OCI-LY7 (cell line): ENCODE measurements around the gene CHADL.

Source experiments
- EZH2phosphoT487 ChIP-seq: fragments of 200-600 bp; sonication (generic); IDR thresholded peaks from 2 replicates; pipeline ENCODE4 v1.6.1; 2018; ENCODE audit warnings: low read depth, borderline replicate concordance, mild to moderate bottlenecking, mixed run types, antibody characterized with exemption, low read length, moderate library complexity, mixed read lengths
- TF ChIP-seq, protein P1 (sequence below): fragments of 200-600 bp; sonication (generic); conservative IDR thresholded peaks from 2 replicates; pipeline ENCODE4 v1.5.1; 2014; ENCODE audit warnings: mild to moderate bottlenecking, antibody characterized with exemption, low read length, moderate library complexity, mixed read lengths

DNA sequence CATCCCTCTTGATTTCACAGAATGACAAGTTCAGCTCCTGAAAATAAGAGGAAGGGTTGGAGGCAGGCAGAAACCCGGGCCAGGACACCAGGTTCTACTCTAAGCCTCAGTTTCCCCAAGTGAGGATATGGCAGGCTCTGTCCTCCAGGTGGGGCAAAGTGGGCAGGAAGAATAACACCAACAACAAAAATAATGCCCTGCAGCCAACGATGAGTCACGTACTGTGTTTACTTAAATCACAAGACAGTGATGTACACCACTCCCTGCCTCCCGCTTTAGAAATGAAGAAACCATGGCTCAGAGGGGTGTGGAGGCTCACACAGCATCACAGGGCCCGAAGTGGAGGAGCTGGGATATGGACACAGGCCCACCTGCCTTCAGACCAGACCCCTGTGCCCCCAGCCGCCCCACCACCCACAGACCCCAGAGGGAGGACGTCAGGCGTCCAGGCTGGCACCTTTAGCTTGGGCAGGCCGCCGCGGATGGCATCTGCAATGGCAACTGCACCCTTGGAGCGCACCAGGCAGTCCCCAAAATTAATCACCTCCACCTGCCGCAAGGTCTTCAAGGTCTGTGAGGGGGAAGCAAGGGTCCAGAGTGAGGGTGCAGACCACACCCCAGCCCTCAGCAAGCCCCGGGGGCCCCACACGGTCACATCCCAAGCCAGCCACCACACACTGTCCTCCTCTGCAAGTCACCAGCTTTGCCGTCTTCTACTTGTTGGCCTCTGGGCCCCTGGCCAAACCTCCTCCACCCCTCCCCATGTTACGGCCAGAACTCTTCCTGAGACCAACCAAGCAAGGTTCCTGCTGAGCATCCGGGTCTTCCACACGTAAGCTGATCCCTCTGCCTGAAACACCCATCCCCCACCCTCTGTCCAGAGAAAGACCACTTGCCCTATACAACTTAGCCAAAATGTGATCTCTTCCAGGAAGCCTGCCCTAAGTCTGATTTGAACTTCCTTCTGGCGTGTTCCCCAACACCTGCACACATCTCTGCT, 15.8 kb upstream of the CHADL start:
- TF ChIP-seq, protein P1, sequence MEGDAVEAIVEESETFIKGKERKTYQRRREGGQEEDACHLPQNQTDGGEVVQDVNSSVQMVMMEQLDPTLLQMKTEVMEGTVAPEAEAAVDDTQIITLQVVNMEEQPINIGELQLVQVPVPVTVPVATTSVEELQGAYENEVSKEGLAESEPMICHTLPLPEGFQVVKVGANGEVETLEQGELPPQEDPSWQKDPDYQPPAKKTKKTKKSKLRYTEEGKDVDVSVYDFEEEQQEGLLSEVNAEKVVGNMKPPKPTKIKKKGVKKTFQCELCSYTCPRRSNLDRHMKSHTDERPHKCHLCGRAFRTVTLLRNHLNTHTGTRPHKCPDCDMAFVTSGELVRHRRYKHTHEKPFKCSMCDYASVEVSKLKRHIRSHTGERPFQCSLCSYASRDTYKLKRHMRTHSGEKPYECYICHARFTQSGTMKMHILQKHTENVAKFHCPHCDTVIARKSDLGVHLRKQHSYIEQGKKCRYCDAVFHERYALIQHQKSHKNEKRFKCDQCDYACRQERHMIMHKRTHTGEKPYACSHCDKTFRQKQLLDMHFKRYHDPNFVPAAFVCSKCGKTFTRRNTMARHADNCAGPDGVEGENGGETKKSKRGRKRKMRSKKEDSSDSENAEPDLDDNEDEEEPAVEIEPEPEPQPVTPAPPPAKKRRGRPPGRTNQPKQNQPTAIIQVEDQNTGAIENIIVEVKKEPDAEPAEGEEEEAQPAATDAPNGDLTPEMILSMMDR = no peak
- no peak for TF ChIP-seq EZH2phosphoT487
